RPMI7951 (cell line): ENCODE data around the gene SHE. TPM values are rescaled to one million over a fixed set of nuclear protein-coding genes. Genes with fewer than 3 reads are reported as not detected.

ENCODE experiments used
- total RNA-seq: library from RNA; depleted of rRNA; stranded (reverse); fragments of >200 nt; shearing (Covaris generic); gene quantifications from 2 replicates; pipeline ENCODE4 v1.2.3, GENCODE V29; 2014; rRNA removed

The SHE gene
- total RNA-seq, 1 experiment from 2014 or later, result not detected

Other genes starting within 250 kb of the SHE start
- 107 and 122 TPM in 2 replicates for gene HAX1, start 229.8 kb downstream of the SHE start, total RNA-seq
- not detected in 2 replicates for gene AQP10, start 181.3 kb downstream of the SHE start, total RNA-seq
- gene ATP8B2, start 176.9 kb downstream of the SHE start, total RNA-seq, result 21.1 and 26.5 TPM in 2 replicates
- 0.24 and 0.29 TPM in 2 replicates for gene IL6R, start 97.1 kb downstream of the SHE start, total RNA-seq
- gene TDRD10, start 193 bp downstream of the SHE start, total RNA-seq, result not detected in 2 replicates
- gene UBE2Q1, start 56.2 kb upstream of the SHE start, total RNA-seq, result 15.1 and 24.2 TPM in 2 replicates
- gene CHRNB2, start 65.4 kb upstream of the SHE start, total RNA-seq, result 0.10 TPM in 1 of 2 replicates, not detected in the other
- gene ADAR, start 105.8 kb upstream of the SHE start, total RNA-seq, result 59.1 and 62.2 TPM in 2 replicates